Loucy (cell line): ENCODE data around the gene TES.

Source experiments
- H2AFZ ChIP-seq: fragments of 200-600 bp; sonication (generic); 2 replicates; pipeline ENCODE4 v1.6.0; 2016; ENCODE audit warnings: antibody characterized with exemption, mild to moderate bottlenecking, low read length, moderate library complexity
- H3F3A ChIP-seq: fragments of 200-600 bp; 2 replicates; pipeline ENCODE4 v1.6.0; 2016; ENCODE audit warnings: antibody characterized with exemption, low read depth, mild to moderate bottlenecking
- H3K27me3 ChIP-seq: fragments of 200-600 bp; sonication (generic); 2 replicates; pipeline ENCODE4 v1.6.1; 2014; ENCODE audit warnings: low read length, mild to moderate bottlenecking; ENCODE audit not compliant: insufficient read depth, poor library complexity, severe bottlenecking
- H3K36me3 ChIP-seq: fragments of 200-600 bp; sonication (generic); 2 replicates; pipeline ENCODE4 v1.6.1; 2016; ENCODE audit warnings: low read length; ENCODE audit not compliant: insufficient read depth
- H3K4me1 ChIP-seq: fragments of 200-600 bp; sonication (generic); 2 replicates; pipeline ENCODE4 v1.5.1; 2014; ENCODE audit warnings: low read length, mild to moderate bottlenecking; ENCODE audit not compliant: insufficient read depth, poor library complexity, severe bottlenecking
- H3K4me2 ChIP-seq: fragments of 200-600 bp; sonication (generic); 2 replicates; pipeline ENCODE4 v1.6.0; 2014; ENCODE audit warnings: antibody characterized with exemption, low read length, low read depth, mild to moderate bottlenecking; ENCODE audit not compliant: poor library complexity, severe bottlenecking
- H3K4me3 ChIP-seq: fragments of 200-600 bp; sonication (generic); 2 replicates; pipeline ENCODE4 v1.5.1; 2014; ENCODE audit warnings: low read length, mild to moderate bottlenecking, mixed read lengths; ENCODE audit not compliant: poor library complexity, severe bottlenecking
- H3K79me2 ChIP-seq: fragments of 200-600 bp; sonication (generic); 2 replicates; pipeline ENCODE4 v1.6.1; 2014; ENCODE audit warnings: low read length; ENCODE audit not compliant: insufficient read depth
- H3K9ac ChIP-seq: fragments of 200-600 bp; sonication (generic); 2 replicates; pipeline ENCODE4 v1.6.0; 2014; ENCODE audit warnings: mild to moderate bottlenecking, low read depth, low read length, moderate library complexity; ENCODE audit not compliant: poor library complexity, severe bottlenecking
- H3K9me2 ChIP-seq: fragments of 200-600 bp; sonication (generic); replicated peaks from 2 replicates; pipeline ENCODE4 v1.6.1; 2016; ENCODE audit warnings: low read depth, low read length, mixed read lengths
- H3K9me3 ChIP-seq: fragments of 200-600 bp; sonication (generic); 2 replicates; pipeline ENCODE4 v1.6.1; 2014; ENCODE audit warnings: mild to moderate bottlenecking, antibody characterized with exemption, low read length, low read depth; ENCODE audit not compliant: insufficient read depth
- H4K20me1 ChIP-seq: fragments of 200-600 bp; sonication (generic); 2 replicates; pipeline ENCODE4 v1.6.0; 2014; ENCODE audit warnings: antibody characterized with exemption, low read length, mild to moderate bottlenecking; ENCODE audit not compliant: insufficient read depth, poor library complexity, severe bottlenecking
- EZH2phosphoT487 ChIP-seq: fragments of 200-600 bp; IDR thresholded peaks from 2 replicates; pipeline ENCODE4 v1.6.1; 2018; ENCODE audit warnings: antibody characterized with exemption, mild to moderate bottlenecking, moderate library complexity, borderline replicate concordance
- TF ChIP-seq, protein P1 (sequence below): fragments of 200-600 bp; sonication (generic); conservative IDR thresholded peaks from 2 replicates; pipeline ENCODE4 v1.5.1; 2014; ENCODE audit warnings: mild to moderate bottlenecking, antibody characterized with exemption, low read length

The TES gene

DNA sequence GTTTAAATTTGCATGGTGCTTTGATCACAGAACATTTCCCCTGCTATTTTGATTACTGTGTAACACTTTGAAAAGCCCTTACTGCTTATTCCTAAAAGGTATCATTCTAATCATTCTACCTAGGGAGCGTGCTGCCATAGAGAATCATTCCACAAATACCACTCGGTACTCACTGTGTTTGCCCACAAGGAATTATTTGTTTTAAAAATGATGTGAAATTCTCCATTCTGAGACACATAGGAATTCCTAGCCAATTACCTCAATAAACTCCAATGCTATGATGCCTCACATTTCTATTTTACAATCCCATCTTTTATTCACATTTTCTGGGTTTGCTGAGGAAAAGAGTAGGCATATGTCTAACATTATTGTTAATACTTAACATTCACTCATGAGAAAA, 16.2 kb upstream of the TES start:
- no peaks in the 10 kb centered on the region for H3F3A ChIP-seq
- no peaks in the 10 kb centered on the region for H3K27me3 ChIP-seq
- H3K4me1 ChIP-seq, result peaks cover 21% of the 10 kb centered on the region
- H3K79me2 ChIP-seq, result no peaks in the 10 kb centered on the region
- H4K20me1 ChIP-seq, result no peaks in the 10 kb centered on the region
- H3K4me3 ChIP-seq, result no peak overlapping the region
- no peak overlapping the region for H2AFZ ChIP-seq
- TF ChIP-seq, protein P1, sequence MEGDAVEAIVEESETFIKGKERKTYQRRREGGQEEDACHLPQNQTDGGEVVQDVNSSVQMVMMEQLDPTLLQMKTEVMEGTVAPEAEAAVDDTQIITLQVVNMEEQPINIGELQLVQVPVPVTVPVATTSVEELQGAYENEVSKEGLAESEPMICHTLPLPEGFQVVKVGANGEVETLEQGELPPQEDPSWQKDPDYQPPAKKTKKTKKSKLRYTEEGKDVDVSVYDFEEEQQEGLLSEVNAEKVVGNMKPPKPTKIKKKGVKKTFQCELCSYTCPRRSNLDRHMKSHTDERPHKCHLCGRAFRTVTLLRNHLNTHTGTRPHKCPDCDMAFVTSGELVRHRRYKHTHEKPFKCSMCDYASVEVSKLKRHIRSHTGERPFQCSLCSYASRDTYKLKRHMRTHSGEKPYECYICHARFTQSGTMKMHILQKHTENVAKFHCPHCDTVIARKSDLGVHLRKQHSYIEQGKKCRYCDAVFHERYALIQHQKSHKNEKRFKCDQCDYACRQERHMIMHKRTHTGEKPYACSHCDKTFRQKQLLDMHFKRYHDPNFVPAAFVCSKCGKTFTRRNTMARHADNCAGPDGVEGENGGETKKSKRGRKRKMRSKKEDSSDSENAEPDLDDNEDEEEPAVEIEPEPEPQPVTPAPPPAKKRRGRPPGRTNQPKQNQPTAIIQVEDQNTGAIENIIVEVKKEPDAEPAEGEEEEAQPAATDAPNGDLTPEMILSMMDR, result no peak
- H3K4me2 ChIP-seq, result no peak overlapping the region
- H3K9ac ChIP-seq, result no peak overlapping the region
- no peaks in the 10 kb centered on the region for H3K9me2 ChIP-seq
- no peaks in the 10 kb centered on the region; the same call in 1 of the 2 replicates for H3K9me3 ChIP-seq
- H3K36me3 ChIP-seq, result no peaks in the 10 kb centered on the region

DNA sequence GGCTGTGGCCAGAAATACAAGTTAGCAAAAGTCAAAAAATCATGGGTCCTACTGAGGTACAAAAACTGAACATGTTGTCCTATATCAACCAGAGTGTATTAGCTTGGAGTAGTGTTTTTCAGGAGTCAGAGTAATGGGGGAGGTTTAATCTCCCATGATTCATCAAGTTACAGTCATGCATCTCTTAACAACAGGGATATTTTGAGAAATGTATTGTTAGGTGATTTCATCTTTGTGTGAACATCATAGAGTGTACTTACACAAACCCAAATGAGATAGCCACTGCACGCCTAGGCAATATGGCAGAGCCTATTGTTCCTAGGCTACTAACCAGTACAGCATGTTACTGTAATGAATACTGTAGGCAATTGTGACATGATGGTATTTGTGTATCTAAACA, 14.9 kb upstream of the TES start:
- Histone ChIP-seq H3K4me2 (no peak overlapping the region), H3K27me3 (no peaks in the 10 kb centered on the region), H3K9ac (no peak overlapping the region), H2AFZ (no peak overlapping the region), H3K9me2 (no peaks in the 10 kb centered on the region), H4K20me1 (no peaks in the 10 kb centered on the region), H3K4me3 (no peak overlapping the region), H3K4me1 (peaks cover 21% of the 10 kb centered on the region), H3F3A (no peaks in the 10 kb centered on the region), H3K9me3 (no peaks in the 10 kb centered on the region), H3K79me2 (no peaks in the 10 kb centered on the region), H3K36me3 (no peaks in the 10 kb centered on the region)
- no peak for TF ChIP-seq EZH2phosphoT487
- TF ChIP-seq, protein P1, result no peak

DNA sequence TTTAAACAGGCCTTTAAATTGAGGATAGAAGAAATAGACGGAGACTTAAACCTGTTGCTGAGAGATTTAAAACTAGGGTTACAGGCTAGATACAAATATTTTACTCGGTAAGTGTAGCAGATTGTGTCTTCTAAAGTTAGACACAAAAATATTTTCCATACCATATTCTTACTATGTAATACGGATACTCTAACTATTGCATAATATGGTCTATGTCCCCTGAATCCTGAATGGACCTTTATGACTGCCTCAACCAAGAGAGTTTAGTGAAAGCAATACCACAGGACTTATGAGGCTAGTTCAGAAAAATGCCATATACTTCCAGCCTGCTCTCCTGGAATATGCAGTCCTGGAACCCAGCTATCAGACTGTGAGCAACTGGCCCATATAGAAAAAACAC, 13.4 kb upstream of the TES start:
- Histone ChIP-seq H4K20me1 (no peaks in the 10 kb centered on the region), H3K27me3 (no peaks in the 10 kb centered on the region), H3K79me2 (no peaks in the 10 kb centered on the region), H3K9ac (no peak overlapping the region), H3K4me3 (no peak overlapping the region), H3K4me2 (no peak overlapping the region), H3F3A (no peaks in the 10 kb centered on the region), H3K9me3 (no peaks in the 10 kb centered on the region), H2AFZ (no peak overlapping the region), H3K4me1 (peaks cover 21% of the 10 kb centered on the region), H3K36me3 (no peaks in the 10 kb centered on the region), H3K9me2 (no peaks in the 10 kb centered on the region)
- TF ChIP-seq, protein P1, result no peak
- TF ChIP-seq EZH2phosphoT487, result no peak
